HG03469 (cell line): Measurements from ENCODE around the gene CUBN.

Experiments
- ATAC-seq: cut with Tn5 transposase; IDR thresholded peaks from one replicate; pipeline ENCODE4 v1.9.1; 2021; ENCODE audit warnings: mild to moderate bottlenecking, moderate library complexity, moderate number of reproducible peaks; ENCODE audit not compliant: unreplicated experiment

Gene CUBN

DNA sequence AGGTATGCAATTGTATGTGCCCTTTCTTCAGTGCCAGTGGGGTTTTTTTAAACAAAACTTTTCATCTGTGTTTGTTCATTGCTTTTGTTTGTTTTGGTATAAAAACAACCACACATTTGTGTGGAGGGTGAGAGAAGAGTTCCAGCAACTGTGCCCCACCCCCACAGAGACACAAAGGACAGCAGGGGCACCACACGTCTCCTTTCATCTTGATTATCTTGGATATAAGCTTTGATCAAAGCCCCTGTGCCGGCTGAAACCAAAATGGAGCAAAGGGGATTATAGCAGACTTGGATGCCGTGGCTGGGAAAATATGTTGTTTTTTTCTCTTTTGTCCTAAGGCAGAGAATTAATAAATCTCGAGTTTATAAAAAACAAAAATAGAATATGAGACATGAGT lies 200.5 kb downstream of the CUBN start:
- ATAC-seq: no peak

DNA sequence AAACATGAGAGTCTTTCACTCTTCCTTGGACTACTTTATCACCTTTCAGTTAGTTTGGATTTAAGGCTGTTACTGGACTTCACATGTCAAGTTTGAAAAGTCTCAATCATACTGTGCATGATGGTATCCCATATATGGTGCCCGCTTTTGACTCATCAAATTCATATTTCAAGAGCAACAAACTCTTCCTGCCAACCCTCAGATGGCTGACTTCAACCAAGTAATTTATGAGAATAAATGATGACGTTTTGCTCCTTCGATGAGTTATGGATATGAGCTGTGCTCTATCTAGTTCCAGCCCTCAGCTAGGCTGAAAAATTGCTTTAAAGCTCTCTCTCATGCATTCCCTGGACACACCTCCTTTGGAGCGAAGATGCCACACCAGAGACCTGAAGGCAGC lies 202.1 kb downstream of the CUBN start:
- no peak for ATAC-seq

DNA sequence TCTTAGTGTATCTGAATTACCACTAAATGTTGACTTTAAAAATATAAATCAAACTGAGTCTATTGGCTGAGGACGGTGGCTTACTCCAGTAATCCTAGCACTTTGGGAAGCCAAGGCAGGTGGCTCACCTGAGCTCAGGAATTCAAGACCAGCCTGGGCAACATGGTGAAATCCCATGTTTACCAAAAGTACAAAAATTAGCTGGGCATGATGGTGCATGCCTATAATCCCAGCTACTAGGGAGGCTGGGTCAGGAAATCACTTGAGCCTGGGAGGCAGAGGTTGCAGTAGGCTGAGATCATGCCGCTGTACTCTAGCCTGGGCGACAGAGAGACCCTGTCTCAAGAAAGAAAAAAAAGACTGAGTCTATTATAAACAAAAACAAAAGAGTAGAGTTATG lies 205.9 kb downstream of the CUBN start:
- ATAC-seq: no peak

DNA sequence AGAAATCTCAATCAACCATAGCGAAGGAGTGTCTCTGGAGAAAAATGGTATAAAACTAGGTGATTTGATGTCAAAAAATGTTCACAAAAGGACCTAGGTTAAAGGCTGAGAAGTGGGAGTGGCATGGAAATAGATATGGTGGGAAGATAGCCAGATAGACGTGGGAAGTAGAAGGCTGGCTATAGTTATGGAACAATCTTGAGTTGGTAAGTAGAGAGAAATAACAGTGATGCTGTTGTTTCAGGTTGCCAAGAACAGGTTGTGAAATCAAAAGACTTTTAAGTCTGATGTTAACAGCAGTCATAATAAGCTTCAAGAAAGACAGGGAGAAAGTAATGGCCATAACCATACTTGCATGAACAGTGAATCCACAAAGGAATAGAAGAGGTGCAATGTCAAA lies 206.3 kb downstream of the CUBN start:
- ATAC-seq: no peak

DNA sequence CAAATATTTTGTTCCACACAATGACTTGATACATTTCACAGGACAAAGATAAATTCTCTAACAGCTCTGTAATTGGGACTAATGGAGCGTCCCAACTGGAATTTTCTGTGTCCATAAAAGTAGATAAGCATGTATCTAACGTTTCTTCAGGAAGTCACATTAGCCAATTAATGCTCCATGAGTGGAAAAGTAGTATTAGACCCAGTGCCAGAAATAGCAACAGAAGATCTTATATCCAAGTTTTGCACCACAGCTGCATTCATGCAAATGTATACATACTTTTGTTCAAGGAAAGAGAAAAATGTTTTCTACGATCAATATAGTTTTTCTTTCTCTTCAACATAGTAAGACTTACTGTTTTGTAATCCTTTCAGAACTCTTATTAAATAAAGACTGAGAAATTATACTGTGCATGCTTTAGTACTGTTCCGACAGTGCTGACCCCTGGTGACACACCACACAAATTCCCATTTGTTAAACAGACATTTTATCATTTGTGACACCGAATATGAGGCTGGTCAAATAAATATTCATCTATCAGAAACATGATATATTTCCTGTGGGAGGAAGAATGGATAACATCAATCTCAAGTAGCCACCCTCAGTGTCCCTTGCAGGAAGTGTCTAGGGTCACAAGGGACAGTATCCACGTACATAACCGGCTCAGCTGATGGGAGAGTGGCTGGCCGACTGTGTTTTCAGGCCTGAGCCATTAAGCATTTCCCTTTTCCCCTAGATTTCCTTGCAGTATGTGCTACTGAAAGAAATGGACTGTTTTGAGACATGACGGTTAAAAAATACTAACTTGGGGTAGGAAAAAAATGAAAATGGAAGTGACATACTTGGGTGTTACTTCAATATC lies 210.3 kb downstream of the CUBN start:
- no peak for ATAC-seq

DNA sequence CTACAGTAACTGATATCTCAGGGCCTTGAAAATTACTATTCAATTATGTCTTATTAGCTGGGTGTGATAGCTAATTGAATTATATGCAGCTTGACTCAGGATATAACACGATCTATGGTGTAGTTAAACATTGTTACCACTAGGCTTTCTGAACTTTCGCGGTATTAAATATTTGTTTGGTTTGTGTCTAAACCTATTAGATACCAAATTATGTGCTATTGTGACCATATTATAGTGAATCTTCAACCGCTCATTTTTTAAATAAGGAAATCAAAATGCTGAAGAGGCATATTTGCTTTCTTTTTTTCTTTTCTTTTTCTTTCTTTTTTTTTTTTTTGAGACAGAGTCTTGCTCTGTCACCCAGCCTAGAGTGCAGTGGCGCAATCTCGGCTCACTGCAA lies 213.1 kb downstream of the CUBN start:
- no peak for ATAC-seq

DNA sequence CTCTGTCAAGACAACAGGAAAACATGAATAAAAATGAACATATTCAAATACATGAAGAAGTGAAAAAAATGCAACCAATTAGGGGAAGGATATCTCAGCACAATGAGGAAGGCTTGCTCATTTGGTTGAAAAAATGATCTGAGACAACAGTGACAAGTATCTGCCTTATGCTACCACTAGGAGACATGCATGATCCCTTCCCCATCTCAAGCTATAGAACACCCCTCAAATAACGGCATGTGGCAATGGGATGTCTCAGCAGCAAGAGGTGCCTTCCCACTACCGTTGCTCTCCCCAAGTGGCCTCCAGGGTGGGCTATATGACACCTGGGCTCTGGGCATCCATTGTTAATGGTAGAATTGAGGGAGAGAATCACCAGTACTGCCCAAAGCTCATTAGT lies 214.3 kb downstream of the CUBN start:
- no peak for ATAC-seq

DNA sequence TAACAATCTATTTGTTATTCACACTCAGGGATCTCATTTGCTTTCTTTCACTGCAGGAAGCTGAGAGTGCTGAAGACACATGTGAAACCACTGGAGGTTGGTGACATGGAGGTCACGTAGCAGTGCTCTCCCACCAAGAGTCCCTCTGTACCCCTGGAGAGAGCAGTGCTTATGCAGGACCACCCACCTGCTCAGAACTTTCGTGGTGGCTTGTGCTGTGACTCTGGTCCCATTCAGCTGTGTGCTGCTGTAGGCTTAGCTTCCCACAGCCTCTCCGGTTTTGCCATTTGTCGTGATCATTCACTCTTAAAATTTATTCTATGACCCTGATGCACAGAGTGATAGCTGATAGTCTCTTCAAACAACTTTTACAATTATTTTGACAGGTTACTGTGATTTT lies 216.3 kb downstream of the CUBN start:
- no peak for ATAC-seq

DNA sequence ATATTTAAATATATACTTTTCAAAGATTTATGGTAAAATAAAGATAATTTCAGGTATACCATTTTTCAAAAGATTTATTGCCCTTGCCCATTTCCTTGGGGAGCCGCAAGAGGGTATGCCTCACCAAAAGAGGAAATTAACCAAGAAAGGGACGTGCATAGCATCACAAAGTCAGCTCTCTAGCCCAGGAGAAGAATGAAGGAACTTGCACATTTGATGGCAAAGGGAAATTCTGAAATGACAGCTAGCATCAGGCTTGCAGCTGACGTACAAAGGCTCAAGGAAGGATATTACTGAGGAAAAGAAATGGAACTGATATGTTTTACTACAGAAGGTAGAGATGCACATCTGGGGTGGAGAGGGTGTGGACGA lies 218.8 kb downstream of the CUBN start:
- no peak for ATAC-seq

DNA sequence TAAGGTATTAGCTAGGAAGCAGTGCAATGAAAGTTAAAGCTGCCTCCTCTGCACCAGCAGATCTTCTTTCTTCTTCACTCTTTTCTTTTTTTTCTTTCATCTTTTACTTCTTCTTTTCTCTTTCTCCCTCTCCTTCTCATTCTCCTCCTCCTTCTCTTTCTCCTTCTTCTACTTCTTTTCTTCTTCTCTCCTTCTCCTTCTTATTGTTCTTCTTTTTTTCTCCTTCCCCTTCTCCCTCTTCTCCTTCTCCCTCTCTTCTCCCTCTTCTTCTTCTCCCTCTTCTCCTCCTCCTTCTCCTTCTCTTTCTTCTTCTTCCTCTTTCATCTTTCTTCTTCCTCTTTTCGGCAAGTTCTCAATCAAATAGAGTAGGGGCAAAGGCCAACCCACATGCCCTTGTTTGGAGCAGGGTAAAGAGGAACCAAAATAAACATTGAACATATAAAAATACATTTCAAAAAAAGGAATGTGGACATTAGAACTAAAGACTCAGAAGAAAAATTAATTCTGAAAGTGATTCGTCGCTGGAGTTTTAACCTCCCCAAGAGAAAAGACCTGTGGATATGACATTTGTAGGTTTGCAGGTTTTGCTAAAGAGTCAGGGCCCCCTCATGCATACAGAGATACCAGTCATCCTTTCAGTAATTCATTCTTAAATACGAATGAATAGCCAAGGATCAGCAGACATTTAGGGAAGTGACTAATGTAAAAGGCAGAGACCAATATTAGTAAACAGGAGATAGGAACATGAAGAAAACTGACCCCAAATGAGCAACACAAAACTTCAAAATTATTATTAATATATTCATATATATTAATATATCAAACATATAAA lies 219.4 kb downstream of the CUBN start:
- ATAC-seq: no peak

DNA sequence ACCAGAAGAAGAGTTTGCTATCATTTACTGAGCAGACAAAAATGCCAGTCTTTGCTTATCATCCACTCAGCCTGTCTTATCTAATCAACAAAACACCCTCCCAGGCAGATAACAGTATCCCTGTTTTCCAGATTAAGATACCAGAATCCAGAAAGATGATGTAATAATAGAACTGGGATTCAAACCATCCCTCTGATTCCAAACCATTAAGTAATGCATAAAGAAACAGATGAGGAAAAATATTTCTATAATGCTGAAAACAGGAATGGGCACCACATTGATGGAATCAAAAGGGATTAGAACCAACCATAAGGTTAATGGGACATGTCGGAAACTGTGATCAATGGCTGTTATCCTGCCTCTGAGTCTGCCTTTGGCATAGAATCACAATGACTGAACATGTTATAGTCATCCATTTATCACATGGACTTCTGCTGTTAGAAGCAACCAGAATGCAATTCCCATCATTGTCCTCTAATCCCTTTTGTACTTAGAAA lies 220.3 kb downstream of the CUBN start:
- ATAC-seq: no peak

DNA sequence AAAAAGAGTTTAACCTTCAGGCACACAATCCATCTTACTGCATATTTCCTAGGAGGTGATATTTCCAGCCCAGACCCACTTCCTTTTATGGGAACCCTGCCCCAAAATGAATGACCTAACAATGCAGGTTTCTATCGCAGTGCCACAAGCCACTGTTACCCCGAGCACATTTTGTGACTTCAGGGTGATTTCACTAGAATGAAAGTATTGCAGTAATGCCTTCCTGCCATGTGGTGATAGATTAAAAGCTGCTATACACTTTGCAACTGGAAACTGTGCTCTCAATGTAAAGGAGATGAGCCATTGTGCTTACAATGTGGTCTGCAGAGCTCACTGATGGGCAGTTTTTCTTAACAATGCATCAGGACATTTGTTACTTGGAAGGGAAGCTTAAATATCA lies 221.9 kb downstream of the CUBN start:
- ATAC-seq: no peak

DNA sequence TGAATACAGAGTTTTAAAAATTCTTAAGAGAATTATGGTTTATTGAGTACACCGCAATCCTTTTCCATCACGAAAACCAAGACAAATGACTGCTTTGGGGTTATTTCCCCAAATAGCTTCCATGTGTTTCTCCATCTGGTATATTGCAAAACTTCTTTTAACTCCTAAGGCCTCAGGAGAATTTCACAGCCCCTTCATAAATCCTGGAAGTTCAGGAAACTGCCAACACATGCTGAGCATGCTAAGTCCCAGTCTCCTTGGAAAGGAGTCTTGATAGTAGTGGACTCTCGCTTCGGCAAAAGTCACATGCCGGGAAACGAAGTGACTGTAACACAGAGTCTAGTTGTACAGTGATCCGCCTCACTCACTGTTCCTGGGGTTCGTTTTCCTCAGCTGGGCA lies 224.3 kb downstream of the CUBN start:
- no peak for ATAC-seq

DNA sequence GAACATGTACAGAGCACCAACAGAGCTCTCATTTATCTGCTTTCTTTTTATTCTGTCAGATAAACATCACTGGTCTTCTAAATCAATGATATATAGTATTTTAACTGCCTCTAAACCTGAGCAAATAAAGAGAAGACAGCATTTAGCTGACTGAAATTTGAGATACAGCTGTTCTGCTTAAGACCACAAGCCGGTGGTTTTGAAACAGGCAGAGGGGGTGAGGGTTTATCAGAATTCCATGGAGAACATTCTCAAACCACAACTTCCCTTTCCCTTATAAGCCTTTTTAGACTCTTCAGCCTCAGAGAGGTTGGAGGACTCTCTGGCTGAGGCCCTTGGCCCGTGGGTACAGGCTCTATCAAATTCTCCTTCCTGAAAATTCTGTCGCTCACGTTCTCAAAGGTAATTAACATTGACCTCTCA lies 225.0 kb downstream of the CUBN start:
- no peak for ATAC-seq

DNA sequence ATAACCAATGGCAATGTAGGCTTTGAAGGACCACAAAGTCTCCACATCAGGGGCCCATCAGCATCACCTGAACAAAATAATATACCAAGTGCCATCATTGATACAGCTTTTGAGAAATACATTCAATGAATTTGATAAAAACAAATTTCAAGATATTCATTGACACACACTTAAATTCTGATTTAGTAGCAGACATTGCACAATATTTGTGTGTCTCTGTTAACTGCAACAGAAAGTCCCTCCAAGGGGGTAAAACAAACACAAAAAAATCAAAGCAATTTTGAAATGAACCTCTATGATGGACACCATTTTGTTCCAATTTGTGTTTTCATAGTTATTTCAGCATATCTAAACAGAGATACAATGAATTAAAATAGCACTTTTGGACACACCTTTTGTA lies 225.6 kb downstream of the CUBN start:
- ATAC-seq: no peak

DNA sequence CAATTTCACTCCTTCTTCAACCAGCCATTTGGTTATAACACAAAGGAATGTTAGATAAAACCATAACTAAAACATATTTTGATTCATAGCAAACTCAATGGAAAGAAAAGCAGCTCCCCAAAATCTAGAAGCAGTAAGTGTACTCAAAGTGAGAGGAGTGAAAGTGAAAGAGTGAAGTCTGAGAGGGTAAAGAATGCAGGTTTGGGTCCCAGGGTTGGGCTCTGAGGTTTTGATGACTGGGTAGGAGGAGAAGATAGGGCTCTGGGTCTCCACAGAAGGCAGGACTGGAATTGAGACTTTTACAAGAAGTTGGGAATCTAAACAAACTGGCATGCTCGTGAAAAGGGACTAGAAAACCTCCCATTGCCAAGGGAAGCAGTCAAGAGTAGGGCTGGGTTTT lies 227.0 kb downstream of the CUBN start:
- ATAC-seq: no peak

DNA sequence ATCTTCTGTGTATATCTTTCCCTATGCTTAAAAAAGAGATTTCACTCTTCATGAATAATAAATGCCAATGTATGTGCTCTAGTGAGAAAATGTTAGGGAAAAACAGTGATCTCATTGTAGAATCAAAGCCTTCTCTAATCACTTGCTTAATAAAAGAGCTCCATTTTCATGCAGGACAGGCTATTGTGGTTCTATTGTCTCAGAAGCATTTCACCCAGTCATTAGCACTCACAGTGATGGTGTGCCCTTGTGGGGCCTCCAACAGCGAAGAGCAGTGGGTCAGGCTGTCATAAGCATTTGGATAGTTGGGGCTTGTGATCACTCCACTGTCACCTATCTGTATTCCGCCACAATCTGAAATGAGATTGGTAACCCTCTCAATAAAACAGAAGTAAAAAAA lies 228.5 kb downstream of the CUBN start:
- no peak for ATAC-seq

DNA sequence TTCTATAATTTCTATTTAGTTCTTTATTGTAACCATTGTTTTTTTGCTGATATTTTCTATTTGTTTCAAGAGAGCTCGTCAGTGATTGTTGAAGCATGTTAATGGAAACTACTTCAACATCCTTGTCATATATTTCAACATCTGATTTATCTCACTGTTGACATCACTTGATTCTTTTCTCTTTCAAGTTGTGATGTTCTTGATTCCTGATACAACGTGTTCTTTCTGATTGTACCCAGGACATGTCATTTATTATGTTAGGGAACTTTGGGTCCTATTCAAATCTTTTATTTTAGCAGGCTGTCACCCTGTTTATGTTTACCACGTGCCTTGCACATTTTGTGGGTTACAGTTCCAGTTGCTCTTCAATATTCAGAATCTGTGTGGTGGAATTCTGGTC lies 232.6 kb downstream of the CUBN start:
- no peak for ATAC-seq

DNA sequence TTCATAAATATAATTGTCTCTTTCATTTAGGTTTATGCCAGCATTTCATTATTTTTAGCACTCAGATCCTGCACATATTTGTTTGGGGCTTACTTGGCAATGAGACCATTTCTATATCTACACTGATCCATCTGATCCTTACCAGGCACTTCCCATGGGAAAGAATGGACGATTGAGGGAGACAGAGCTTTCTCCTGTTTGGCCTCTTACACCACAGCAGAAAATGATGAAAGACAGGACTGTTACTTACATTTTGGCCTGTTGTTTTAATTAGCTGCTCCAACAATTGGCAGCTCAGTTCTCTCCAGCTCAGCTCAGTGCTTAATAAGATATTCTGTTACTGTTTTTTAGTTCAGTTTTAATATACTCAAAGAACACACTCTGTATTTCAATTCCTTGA lies 234.8 kb downstream of the CUBN start:
- ATAC-seq: no peak

DNA sequence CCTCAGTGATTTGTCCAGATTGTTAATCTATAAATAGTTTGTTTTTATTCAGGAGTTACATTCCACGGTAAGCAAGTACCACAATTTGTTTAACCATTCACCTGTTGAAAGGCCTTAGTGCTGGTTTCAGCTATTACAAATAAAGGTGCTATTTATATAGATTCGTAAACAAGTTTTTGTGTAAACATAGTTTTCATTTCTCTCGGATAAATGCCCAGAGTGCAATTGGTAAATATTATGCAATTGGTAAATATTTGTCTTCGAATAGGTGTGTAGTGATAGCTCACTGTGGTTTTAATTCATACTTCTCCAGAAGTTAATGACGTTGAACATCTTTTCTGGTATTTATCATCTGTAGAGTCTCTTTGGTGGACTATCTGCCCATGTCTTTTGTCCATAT lies 235.9 kb downstream of the CUBN start:
- ATAC-seq: no peak

DNA sequence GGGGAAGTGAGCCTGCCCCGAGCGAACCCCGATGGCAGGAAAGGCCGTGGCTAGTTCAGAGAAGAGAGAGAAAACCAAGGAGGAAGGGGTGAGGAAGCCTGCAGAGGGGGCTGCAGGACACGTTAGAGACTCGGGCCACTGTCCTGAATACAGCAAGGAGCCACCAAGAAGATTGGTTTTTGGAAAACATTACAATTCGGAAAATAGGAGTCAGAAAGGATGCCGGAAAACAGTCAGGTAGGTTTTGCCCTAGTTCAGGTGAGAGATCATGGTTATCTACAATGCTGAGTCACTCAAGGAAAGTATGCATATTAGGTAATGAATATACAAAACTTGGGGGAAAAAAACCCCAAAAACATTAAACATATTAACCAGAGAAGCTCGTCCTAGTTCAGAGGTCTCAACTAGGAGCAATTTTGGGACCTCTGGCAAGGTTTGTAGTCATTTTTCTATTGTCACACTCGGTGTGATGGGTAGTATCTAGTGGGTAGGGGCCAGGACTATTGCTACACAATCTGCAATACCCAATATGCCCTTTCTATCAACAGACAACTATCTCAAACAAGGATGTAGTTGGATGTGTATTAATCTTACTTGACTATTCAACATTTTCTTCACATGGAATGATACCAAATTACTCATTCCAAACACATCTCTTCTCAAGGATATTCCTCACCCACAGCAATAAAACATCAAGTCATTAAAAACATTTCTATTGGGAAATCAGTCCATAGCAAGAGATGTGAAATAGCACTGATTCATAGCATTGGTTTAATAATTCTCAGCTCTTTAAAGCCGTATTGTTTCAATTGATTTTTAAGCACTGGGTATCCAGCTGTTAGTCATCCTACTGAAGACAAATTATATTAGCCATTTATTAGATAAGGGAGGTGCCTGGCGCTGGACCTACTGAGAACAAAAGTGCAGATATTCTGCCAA lies 238.0 kb downstream of the CUBN start:
- no peak for ATAC-seq
